Measurements from ENCODE around the gene PACS1.

Gene PACS1

GRCh38 chr11:66218036-66218435, 148.0 kb downstream of the PACS1 start:
- FAIRE-seq (no peak), DNase-seq (ENCODE audit: extremely low spot score, insufficient read length, low read depth) (no peak)

DNA sequence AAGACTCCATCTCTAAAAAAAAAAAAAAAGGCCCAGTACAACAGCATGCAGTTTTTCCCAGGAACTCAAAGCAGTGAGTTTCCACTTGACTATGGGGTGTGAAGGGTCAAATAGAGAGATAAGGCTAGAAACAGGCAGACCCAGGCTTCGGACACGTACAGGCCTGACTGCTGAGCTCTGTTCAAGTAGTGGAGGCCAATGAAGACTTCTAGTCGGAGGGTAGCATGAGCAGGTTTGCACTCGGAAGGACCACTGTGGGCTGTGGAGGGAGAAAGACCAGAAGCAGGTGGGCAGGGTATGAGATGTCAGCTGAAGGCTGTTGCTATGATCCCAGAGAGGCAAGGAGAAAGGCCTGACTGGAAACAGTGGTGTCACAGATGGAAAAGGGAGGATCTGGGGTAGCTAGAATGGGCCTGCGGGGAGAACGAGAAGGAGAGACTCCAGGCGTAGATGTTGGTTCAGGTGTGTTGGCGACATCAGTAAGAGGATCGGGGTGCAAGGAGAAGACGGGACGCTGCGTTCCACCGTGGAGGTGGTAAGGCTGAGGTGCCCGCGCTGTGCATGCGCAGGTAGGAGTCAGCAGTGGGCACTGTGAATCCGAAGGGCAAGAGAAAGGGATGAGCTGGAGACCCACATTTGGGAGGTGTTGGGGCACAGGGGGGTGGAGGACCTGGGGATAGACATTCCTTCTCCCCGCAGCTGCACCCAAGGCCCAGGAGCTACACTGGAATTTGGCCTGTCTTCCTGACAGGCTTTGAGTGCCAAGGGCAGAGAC, 149.0 kb downstream of the PACS1 start:
- DNase-seq (ENCODE audit: extremely low spot score, insufficient read length, low read depth) (no peak), FAIRE-seq (no peak)

DNA sequence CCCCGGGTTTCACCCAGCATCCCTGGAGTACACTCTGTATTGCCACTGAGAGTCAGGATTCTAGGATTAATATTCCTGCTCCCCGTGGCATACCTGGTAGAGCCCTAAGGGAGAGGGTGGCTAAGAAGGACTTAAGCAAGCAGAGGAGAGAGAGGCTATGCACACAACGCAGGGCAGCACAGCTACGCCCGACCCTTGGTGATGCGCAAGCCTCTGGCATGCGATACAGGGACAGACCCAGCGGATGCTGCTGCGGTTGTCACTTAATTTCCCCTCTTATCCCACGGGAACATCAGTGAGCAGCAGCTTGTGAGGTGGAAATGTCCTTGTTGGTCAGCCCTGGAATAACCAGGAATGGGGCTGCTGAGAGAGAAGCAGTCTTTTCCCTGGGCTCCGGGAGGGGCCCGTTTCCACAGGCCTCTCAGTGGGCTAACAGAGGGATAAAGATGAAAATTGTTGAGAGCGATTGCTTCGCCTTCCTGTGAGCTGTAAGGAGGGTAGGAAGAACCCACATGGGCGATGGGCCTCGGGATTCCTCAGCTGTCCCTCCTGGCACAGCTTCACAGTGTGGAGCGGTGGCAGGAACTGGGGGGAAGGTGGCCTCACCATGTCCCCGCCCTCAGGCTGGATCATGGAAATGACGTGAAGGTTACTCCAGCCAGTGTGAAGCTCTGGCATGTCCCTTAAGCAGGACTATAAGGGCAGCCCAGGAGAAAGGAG, 149.9 kb downstream of the PACS1 start:
- FAIRE-seq = no peak
- DNase-seq (ENCODE audit: extremely low spot score, insufficient read length, low read depth) = no peak

GRCh38 chr11:66220566-66220935, 150.5 kb downstream of the PACS1 start:
- FAIRE-seq (no peak), DNase-seq (ENCODE audit: extremely low spot score, insufficient read length, low read depth) (no peak)

GRCh38 chr11:66221012-66221411, 150.9 kb downstream of the PACS1 start:
- FAIRE-seq (no peak), DNase-seq (ENCODE audit: extremely low spot score, insufficient read length, low read depth) (no peak)

- FAIRE-seq (no peak), DNase-seq (ENCODE audit: extremely low spot score, insufficient read length, low read depth) (no peak)
Measured at GRCh38 chr11:66221726-66222236, 151.7 kb downstream of the PACS1 start.

GRCh38 chr11:66222358-66223149, 152.5 kb downstream of the PACS1 start:
- FAIRE-seq (peak; percentile 99), DNase-seq (ENCODE audit: extremely low spot score, insufficient read length, low read depth) (peak; percentile 87)

GRCh38 chr11:66224226-66224855, 154.3 kb downstream of the PACS1 start:
- no peak for FAIRE-seq

DNA sequence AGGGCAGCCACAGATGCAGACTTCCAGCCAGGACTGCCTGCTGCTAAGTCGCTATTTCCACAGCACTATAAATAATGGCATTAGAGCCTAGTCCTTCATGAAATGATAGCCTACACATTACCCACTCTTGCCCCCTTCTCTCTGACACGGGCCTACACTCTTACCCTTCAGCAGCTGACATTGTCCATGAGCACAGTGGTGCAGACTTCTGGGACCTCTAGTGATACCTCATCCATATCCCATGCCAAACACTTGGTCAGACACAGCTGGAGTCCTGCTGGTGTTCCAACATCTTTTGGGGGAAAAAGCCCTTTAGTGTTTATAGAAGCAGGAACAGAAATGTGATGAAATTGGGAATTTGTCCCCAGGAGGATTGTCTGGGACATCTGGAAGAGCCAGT, 155.0 kb downstream of the PACS1 start:
- DNase-seq (ENCODE audit: extremely low spot score, insufficient read length, low read depth) (no peak), FAIRE-seq (no peak)

More at GRCh38 chr11:66224226-66224855, 154.3 kb downstream of the PACS1 start:
- DNase-seq (ENCODE audit: extremely low spot score, insufficient read length, low read depth) = no peak

- no peak for DNase-seq (ENCODE audit: extremely low spot score, insufficient read length, low read depth)
- FAIRE-seq = no peak
Measured at GRCh38 chr11:66226101-66226500, 156.0 kb downstream of the PACS1 start.

DNA sequence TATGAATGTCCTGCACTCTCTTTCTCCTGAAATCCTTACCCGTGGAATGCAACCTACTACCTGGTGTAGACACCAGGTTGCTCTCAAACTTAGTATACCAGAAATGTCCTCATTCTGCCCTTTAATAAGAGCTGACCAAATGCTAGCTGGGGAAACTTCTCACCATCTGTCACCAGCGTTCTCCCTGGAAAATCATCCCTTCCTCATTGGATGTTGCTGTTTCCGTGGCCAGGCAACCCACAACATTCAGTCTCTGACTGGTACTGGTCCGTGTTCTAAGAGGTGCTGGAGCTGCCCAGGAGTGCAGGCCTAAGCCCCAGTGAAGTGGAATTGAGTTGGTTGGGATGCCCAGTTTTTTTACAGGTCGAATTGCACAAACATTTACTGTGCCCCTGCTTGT, 157.6 kb downstream of the PACS1 start:
- FAIRE-seq = no peak
- no peak for DNase-seq (ENCODE audit: extremely low spot score, insufficient read length, low read depth)

- FAIRE-seq (no peak), DNase-seq (ENCODE audit: extremely low spot score, insufficient read length, low read depth) (no peak)
Measured at GRCh38 chr11:66228521-66228920, 158.4 kb downstream of the PACS1 start.

GRCh38 chr11:66230156-66230555, 160.1 kb downstream of the PACS1 start:
- DNase-seq (ENCODE audit: extremely low spot score, insufficient read length, low read depth) (no peak), FAIRE-seq (no peak)

GRCh38 chr11:66230978-66231377, 160.9 kb downstream of the PACS1 start:
- DNase-seq (ENCODE audit: extremely low spot score, insufficient read length, low read depth) = no peak
- FAIRE-seq = no peak

GRCh38 chr11:66231561-66231960, 161.5 kb downstream of the PACS1 start:
- FAIRE-seq (no peak), DNase-seq (ENCODE audit: extremely low spot score, insufficient read length, low read depth) (no peak)

- no peak for DNase-seq (ENCODE audit: extremely low spot score, insufficient read length, low read depth)
- FAIRE-seq = no peak
Measured at GRCh38 chr11:66232769-66233168, 162.7 kb downstream of the PACS1 start.

DNA sequence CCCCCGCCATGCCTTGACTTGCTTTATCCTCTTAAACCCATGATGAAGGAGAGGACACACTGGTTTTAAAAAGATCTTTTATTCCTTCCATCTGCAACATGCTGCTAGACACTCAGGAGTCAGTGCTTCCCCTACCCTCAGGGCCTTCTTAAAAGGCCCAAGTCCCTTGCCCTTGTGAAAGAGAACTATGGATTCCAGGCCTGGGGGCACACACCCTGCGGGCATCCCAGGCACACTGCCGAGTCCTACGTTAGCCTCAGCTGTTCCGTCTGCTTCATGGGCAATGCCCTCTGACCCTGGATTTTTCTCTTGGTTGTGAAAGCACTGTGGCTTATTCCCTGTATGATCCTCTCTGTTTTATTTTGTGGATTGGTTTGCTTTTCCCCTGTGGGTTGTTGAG, 163.2 kb downstream of the PACS1 start:
- no peak for FAIRE-seq
- no peak for DNase-seq (ENCODE audit: extremely low spot score, insufficient read length, low read depth)

DNA sequence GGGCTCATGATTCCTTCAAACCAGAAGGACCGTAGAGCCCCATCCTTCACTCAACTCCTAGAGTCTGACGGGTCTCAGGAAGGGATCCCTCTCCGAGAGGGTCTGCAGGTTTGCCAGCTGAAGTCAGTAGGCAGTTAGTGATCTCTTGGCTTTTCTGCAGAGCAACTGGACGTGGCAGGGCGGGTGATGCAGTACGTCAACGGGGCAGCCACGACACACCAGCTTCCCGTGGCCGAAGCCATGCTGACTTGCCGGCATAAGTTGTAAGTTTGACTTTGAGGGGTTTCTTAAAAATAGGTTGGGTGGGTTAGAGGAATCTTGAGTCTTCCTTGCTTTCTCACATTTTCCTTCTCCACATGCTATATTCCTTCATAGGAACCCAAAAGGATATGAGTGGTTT, 165.1 kb downstream of the PACS1 start:
- no peak for DNase-seq (ENCODE audit: extremely low spot score, insufficient read length, low read depth)
- FAIRE-seq = no peak

DNA sequence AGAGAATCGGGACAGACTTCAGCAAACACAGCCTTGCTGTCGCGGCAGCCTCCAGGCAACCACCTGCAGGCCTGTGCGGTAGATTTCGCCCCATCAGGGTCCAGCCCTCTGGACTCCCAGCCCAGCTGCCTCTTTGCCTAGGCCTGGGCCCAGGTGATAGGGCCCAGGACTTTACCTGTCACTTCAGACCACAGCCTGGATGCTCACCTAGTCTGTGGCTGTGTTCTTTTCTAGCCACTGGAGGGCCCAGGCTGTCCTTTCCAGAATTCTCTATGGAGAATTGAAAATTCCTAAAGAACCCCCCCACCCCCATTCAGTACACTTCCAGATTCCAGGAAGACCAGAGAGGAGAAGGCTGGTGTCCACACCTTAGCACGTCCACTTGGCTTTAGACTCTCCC, 167.8 kb downstream of the PACS1 start:
- DNase-seq (ENCODE audit: extremely low spot score, insufficient read length, low read depth) = no peak
- no peak for FAIRE-seq

DNA sequence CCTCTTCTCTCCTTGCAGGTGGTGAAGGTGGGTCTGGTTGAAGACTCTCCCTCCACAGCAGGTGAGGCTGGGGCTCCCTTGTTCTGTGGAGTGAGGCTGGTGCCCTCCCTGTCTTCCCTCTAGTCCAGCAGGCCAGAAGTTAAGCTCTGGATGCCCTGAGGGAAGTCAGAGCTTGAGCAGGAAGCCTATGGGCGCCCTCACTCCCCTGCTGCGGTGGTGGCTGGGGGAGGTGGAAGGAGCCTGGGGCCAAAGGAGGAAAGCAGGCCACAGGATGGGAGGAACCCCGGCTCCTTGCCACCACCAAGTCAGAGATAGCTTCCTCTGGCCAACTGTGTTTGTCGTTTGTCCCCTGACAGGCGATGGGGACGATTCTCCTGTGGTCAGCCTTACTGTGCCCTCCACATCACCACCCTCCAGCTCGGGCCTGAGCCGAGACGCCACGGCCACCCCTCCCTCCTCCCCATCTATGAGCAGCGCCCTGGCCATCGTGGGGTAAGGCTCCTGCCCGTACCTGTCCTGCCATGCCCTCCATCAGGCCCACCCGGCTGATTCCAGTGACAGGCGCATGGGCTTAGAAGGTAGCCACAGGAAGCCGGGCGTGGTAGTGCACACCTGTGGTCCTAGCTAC, 168.8 kb downstream of the PACS1 start:
- DNase-seq (ENCODE audit: extremely low spot score, insufficient read length, low read depth) = no peak
- FAIRE-seq = no peak
